CD1c-positive myeloid dendritic cell (primary cell): Measurements from ENCODE around the gene SLMAP.

ENCODE experiments used
- DNase-seq: peaks from one replicate; pipeline ENCODE4 v3.0.0-alpha.2; 2016; ENCODE audit errors: extremely low spot score

The SLMAP gene

GRCh38 chr3:57755741-57756527, at the start of gene SLMAP:
Gene SLMAP, plus strand, starts transcription at chr3:57756309. Its CDS starts 1,343 bp downstream, at chr3:57757652.
- DNase-seq = peak; percentile 98

- DNase-seq = peak; percentile 66
Measured at GRCh38 chr3:57706462-57706861, 49.6 kb upstream of the SLMAP start.

- DNase-seq = no peak
Measured at GRCh38 chr3:57709031-57709430, 47.1 kb upstream of the SLMAP start.

GRCh38 chr3:57709559-57709958, 46.5 kb upstream of the SLMAP start:
- DNase-seq = no peak

GRCh38 chr3:57715686-57716085, 40.4 kb upstream of the SLMAP start:
- no peak for DNase-seq

- no peak for DNase-seq
Measured at GRCh38 chr3:57717205-57717868, 38.8 kb upstream of the SLMAP start.

GRCh38 chr3:57718118-57718517, 38.0 kb upstream of the SLMAP start:
- no peak for DNase-seq

GRCh38 chr3:57726397-57726796, 29.7 kb upstream of the SLMAP start:
- no peak for DNase-seq

GRCh38 chr3:57727106-57727505, 29.0 kb upstream of the SLMAP start:
- peak; percentile 37 for DNase-seq

- DNase-seq = peak; percentile 8
Measured at GRCh38 chr3:57729334-57730045, 26.6 kb upstream of the SLMAP start.

GRCh38 chr3:57730682-57731081, 25.4 kb upstream of the SLMAP start:
- DNase-seq = no peak

- no peak for DNase-seq
Measured at GRCh38 chr3:57731311-57731710, 24.8 kb upstream of the SLMAP start.

- DNase-seq = no peak
Measured at GRCh38 chr3:57733790-57734189, 22.3 kb upstream of the SLMAP start.

- DNase-seq = no peak
Measured at GRCh38 chr3:57735405-57735804, 20.7 kb upstream of the SLMAP start.

GRCh38 chr3:57737840-57738239, 18.3 kb upstream of the SLMAP start:
- no peak for DNase-seq

- DNase-seq = no peak
Measured at GRCh38 chr3:57738391-57738790, 17.7 kb upstream of the SLMAP start.

- no peak for DNase-seq
Measured at GRCh38 chr3:57740027-57740426, 16.1 kb upstream of the SLMAP start.

GRCh38 chr3:57743496-57743895, 12.6 kb upstream of the SLMAP start:
- no peak for DNase-seq

GRCh38 chr3:57745101-57745500, 11.0 kb upstream of the SLMAP start:
- no peak for DNase-seq

- DNase-seq = no peak
Measured at GRCh38 chr3:57746156-57747010, 9.7 kb upstream of the SLMAP start.

GRCh38 chr3:57749542-57749941, 6.6 kb upstream of the SLMAP start:
- DNase-seq = no peak

- no peak for DNase-seq
Measured at GRCh38 chr3:57752307-57752706, 3.8 kb upstream of the SLMAP start.
